Measurements from ENCODE around the gene ADPRM.

The ADPRM gene

GRCh38 chr17:10653987-10654386 is 43.4 kb upstream of the ADPRM start:
- no peak for DNase-seq (ENCODE audit: insufficient read length, low spot score)
- no peak for FAIRE-seq
- TF ChIP-seq, protein P1, sequence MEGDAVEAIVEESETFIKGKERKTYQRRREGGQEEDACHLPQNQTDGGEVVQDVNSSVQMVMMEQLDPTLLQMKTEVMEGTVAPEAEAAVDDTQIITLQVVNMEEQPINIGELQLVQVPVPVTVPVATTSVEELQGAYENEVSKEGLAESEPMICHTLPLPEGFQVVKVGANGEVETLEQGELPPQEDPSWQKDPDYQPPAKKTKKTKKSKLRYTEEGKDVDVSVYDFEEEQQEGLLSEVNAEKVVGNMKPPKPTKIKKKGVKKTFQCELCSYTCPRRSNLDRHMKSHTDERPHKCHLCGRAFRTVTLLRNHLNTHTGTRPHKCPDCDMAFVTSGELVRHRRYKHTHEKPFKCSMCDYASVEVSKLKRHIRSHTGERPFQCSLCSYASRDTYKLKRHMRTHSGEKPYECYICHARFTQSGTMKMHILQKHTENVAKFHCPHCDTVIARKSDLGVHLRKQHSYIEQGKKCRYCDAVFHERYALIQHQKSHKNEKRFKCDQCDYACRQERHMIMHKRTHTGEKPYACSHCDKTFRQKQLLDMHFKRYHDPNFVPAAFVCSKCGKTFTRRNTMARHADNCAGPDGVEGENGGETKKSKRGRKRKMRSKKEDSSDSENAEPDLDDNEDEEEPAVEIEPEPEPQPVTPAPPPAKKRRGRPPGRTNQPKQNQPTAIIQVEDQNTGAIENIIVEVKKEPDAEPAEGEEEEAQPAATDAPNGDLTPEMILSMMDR (IDR thresholded peaks at IDR 0.05; ENCODE audit: insufficient read depth, missing control alignments): no peak

- no peak for FAIRE-seq
- DNase-seq (ENCODE audit: insufficient read length, low spot score): no peak
- TF ChIP-seq, protein P1 (IDR thresholded peaks at IDR 0.05; ENCODE audit: insufficient read depth, missing control alignments): no peak
Measured at GRCh38 chr17:10657148-10657547, 40.2 kb upstream of the ADPRM start, which contains the start of gene MYH3. Gene MYH3, minus strand, starts transcription at chr17:10657309. Its CDS starts 2,245 bp downstream, at chr17:10655064.

DNA sequence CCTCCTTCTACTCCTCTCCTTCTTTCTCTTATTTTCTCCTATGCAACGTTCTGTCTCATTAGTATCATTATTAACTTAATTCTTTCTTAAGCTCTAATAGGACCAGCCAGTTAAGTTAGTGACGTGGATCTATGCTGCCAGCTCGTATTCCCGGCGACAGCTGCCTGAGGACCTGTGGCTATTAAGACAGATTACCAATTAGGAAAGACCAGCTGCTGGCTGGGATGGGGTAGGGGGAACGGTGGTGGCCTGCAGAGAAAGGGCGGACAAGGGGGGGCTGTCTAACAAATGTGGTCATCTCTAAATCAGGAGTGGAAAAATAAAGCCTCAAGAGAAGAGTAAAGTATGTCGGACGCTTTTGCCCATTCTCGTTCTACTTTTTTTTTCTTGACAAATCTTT is 39.5 kb upstream of the ADPRM start:
- TF ChIP-seq, protein P1 (IDR thresholded peaks at IDR 0.05; ENCODE audit: insufficient read depth, missing control alignments): no peak
- no peak for FAIRE-seq
- peak; percentile 39 for DNase-seq (ENCODE audit: insufficient read length, low spot score)

DNA sequence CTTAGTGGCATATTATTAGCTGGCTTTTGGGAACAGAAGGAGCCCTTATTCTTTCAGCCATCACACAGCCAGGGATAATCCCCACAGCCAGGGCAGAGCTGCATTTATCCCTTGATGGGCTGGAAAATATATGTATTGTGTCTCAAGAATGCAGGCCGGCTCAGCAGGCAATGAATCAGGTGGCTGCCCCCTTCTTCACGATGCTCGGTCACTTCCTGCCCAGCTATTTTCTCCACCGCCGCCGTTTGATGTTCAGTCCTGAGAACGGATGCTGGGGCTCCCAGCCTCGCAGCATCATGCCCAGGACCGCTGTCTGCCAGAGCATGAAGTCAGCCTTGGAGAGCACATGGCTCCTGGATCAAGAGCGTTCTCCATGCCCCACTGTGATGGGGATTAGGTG is 36.0 kb upstream of the ADPRM start:
- DNase-seq (ENCODE audit: insufficient read length, low spot score): peak; percentile 43
- FAIRE-seq: no peak
- TF ChIP-seq, protein P1 (IDR thresholded peaks at IDR 0.05; ENCODE audit: insufficient read depth, missing control alignments): no peak

- no peak for FAIRE-seq
- no peak for DNase-seq (ENCODE audit: insufficient read length, low spot score)
- TF ChIP-seq, protein P1 (IDR thresholded peaks at IDR 0.05; ENCODE audit: insufficient read depth, missing control alignments): no peak
Measured at GRCh38 chr17:10663231-10663630, 34.2 kb upstream of the ADPRM start.

GRCh38 chr17:10664571-10664970 is 32.8 kb upstream of the ADPRM start:
- no peak for DNase-seq (ENCODE audit: insufficient read length, low spot score)
- TF ChIP-seq, protein P1 (IDR thresholded peaks at IDR 0.05; ENCODE audit: insufficient read depth, missing control alignments): no peak
- no peak for FAIRE-seq

- DNase-seq (ENCODE audit: insufficient read length, low spot score) (no peak), FAIRE-seq (no peak)
- TF ChIP-seq, protein P1 (IDR thresholded peaks at IDR 0.05; ENCODE audit: insufficient read depth, missing control alignments): no peak
Measured at GRCh38 chr17:10666906-10667305, 30.5 kb upstream of the ADPRM start.

All from D721Med (cell line).